GM12878 (cell line): ENCODE measurements around the gene SPATA25. TPM values are rescaled to one million over a fixed set of nuclear protein-coding genes. Genes with fewer than 3 reads are reported as not detected.

Experiments used
- ATAC-seq: fragments of 200-7000 bp; cut with Tn5 transposase; 3 replicates; pipeline ENCODE4 v1.9.1; 2020; ENCODE audit warnings: mild to moderate bottlenecking, moderate library complexity
- BruUV-seq: library from RNA; stranded (reverse); fragments of 400-500 nt; replicated peaks from 2 replicates; lab custom pipeline; 2021; lab: Mats Ljungman, UMichigan
- CTCF ChIA-PET: fragments of 300-600 bp; sonication (Branson Sonifier 250); formaldehyde crosslinking; extraction: SDS; loops from one replicate; lab custom pipeline; 2021; ENCODE audit warnings: inconsistent platforms; lab: Yijun Ruan, JAX
- POLR2A ChIA-PET: fragments of 350-600 bp; formaldehyde crosslinking; extraction: SDS; loops from one replicate; lab custom pipeline; 2021; ENCODE audit warnings: inconsistent platforms; lab: Charles Lee
- RAD21 ChIA-PET: fragments of 300-600 bp; sonication (Branson Sonifier 250); formaldehyde crosslinking; loops from one replicate; lab custom pipeline; 2023; ENCODE audit warnings: antibody characterized with exemption; ENCODE audit not compliant: unreplicated experiment; lab: Charles Lee
- SMC1A ChIA-PET: fragments of 300-600 bp; sonication (Branson Sonifier 250); formaldehyde crosslinking; loops from one replicate; lab custom pipeline; 2023; ENCODE audit not compliant: unreplicated experiment, uncharacterized antibody; lab: Charles Lee
- DNase-seq: peaks from one replicate; pipeline ENCODE4 v3.0.0-alpha.2; 2011; ENCODE audit warnings: low read depth, low spot score
- FAIRE-seq: peaks from 3 replicates; lab custom pipeline; 2011; peaks lifted over from hg19 to GRCh38; lab: Jason Lieb, UNC
- H2AFZ ChIP-seq: 2 replicates; pipeline ENCODE4 v1.6.0; 2011; ENCODE audit warnings: low read depth, low read length, control low read depth; ENCODE audit not compliant: control insufficient read depth
- H3K27ac ChIP-seq: 2 replicates; pipeline ENCODE4 v1.5.1; 2011; ENCODE audit warnings: control low read depth; ENCODE audit not compliant: control insufficient read depth, insufficient read depth
- H3K27me3 ChIP-seq, 2 experiments: replicated peaks in 1 of 2; 2 replicates each; pipeline versions ENCODE4 v1.6.0 to v1.6.1; 2011; ENCODE audit warnings: low read length in 1 of 2; ENCODE audit not compliant: control insufficient read depth in 2 of 2, insufficient read depth in 2 of 2
- H3K36me3 ChIP-seq, 2 experiments: 2 replicates each; pipeline ENCODE4 v1.5.1; 2011; ENCODE audit warnings: low read length in 1 of 2; ENCODE audit not compliant: control insufficient read depth in 2 of 2, insufficient read depth in 2 of 2
- H3K4me1 ChIP-seq: 2 replicates; pipeline ENCODE4 v1.6.1; 2011; ENCODE audit warnings: mild to moderate bottlenecking, low read length, moderate library complexity, mixed read lengths; ENCODE audit not compliant: control insufficient read depth, insufficient read depth
- H3K4me2 ChIP-seq: 2 replicates; pipeline ENCODE4 v1.6.0; 2011; ENCODE audit warnings: control low read depth; ENCODE audit not compliant: control insufficient read depth, insufficient read depth
- H3K4me3 ChIP-seq: fragments of 200-600 bp; sonication (generic); 2 replicates; pipeline ENCODE4 v1.5.1; 2016
- H3K79me2 ChIP-seq: 2 replicates; pipeline ENCODE4 v1.6.0; 2011; ENCODE audit warnings: low read length; ENCODE audit not compliant: control insufficient read depth, insufficient read depth
- H3K9ac ChIP-seq: 2 replicates; pipeline ENCODE4 v1.8.0; 2011; ENCODE audit warnings: low read length, control low read depth, mixed read lengths; ENCODE audit not compliant: control insufficient read depth, insufficient read depth
- H3K9me3 ChIP-seq: replicated peaks from 3 replicates; pipeline ENCODE4 v1.5.1; 2011; ENCODE audit warnings: mild to moderate bottlenecking, low read length; ENCODE audit not compliant: control insufficient read depth, insufficient read depth
- H4K20me1 ChIP-seq: 2 replicates; pipeline ENCODE4 v1.6.0; 2011; ENCODE audit not compliant: control insufficient read depth, insufficient read depth
- BCL11A ChIP-seq: IDR thresholded peaks from 2 replicates; pipeline ENCODE4 v1.6.1; 2011; ENCODE audit warnings: low read depth, low read length
- BRCA1 ChIP-seq: IDR thresholded peaks from 2 replicates; pipeline ENCODE4 v1.6.1; 2011; ENCODE audit warnings: low read depth, low read length, improper control_type of control experiment
- E2F8 ChIP-seq: fragments of 450-650 bp; IDR thresholded peaks from 2 replicates; pipeline ENCODE4 v1.6.1; 2018; ENCODE audit warnings: mild to moderate bottlenecking, low read depth, moderate library complexity; ENCODE audit not compliant: partially characterized antibody
- NR2C1 ChIP-seq: fragments of 450-650 bp; IDR thresholded peaks from 2 replicates; pipeline ENCODE4 v1.6.1; 2017; ENCODE audit warnings: antibody characterized with exemption, mild to moderate bottlenecking, moderate library complexity
- PBX3 ChIP-seq: IDR thresholded peaks from 2 replicates; pipeline ENCODE4 v1.6.1; 2011; ENCODE audit warnings: mild to moderate bottlenecking, low read depth, low read length, moderate library complexity; ENCODE audit not compliant: insufficient replicate concordance
- RELA ChIP-seq: fragments of 450-650 bp; IDR thresholded peaks from 2 replicates; pipeline ENCODE4 v1.8.0; 2014; ENCODE audit warnings: borderline replicate concordance; ENCODE audit not compliant: partially characterized antibody
- RELB ChIP-seq: fragments of 450-650 bp; IDR thresholded peaks from 2 replicates; pipeline ENCODE4 v1.6.1; 2017; ENCODE audit warnings: low read depth, mild to moderate bottlenecking, moderate library complexity
- SMARCA5 ChIP-seq: fragments of 450-650 bp; IDR thresholded peaks from 2 replicates; pipeline ENCODE4 v1.6.1; 2017; ENCODE audit warnings: mild to moderate bottlenecking
- TCF12 ChIP-seq: IDR thresholded peaks from 2 replicates; pipeline ENCODE4 v1.6.1; 2011; ENCODE audit warnings: low read depth, mild to moderate bottlenecking, low read length
- WGBS: methylation state at CpG from one replicate; pipeline ENCODE4 v1.1.6; 2016; ENCODE audit warnings: low lambda C conversion rate; ENCODE audit not compliant: insufficient replicate concordance, insufficient coverage; ENCODE audit errors: missing lambda C conversion rate; 5-methylcytosine and 5-hydroxymethylcytosine counted together
- in situ Hi-C: fragments of 300-500 bp; cut with MboI; formaldehyde crosslinking; loops from 9 replicates; pipeline ENCODE4 v1.14.3; 2018; ENCODE audit warnings: mixed read lengths
- intact Hi-C: fragments of 100-400 bp; cut with micrococcal nuclease; formaldehyde crosslinking; loops from one replicate; pipeline ENCODE4 v1.14.2; 2022; ENCODE audit not compliant: unreplicated experiment
- polyA plus RNA-seq, 11 experiments: library from polyadenylated mRNA; depleted of rRNA in 4 of 11; unstranded in 6 of 11; stranded (reverse) in 5 of 11; fragments of >200 nt; fragmentation: Nextera tagmentation in 4 of 11; fragmentation: Illumina TruSeq in 1 of 11; extraction: Ambion mirVana in 4 of 11; extraction: Trizol in 1 of 11; gene quantifications; 1 replicate in 1 of 11; 2 replicates in 10 of 11; pipeline versions ENCODE4 v1.2.1 to v1.2.3, GENCODE V29; 2011 to 2016; ENCODE audit warnings: inconsistent platforms in 2 of 11, missing spikeins in 2 of 11, low read depth in 1 of 11
- total RNA-seq, 4 experiments: library from RNA; depleted of rRNA in 3 of 4; stranded (reverse); fragments of >200 nt in 3 of 4; fragmentation: Illumina TruSeq in 1 of 4; extraction: Trizol in 1 of 4; gene quantifications; 2 replicates each; pipeline versions ENCODE4 v1.2.1 to v1.2.3, GENCODE V29; 2013 to 2021
- TF ChIP-seq, protein P1 (sequence below): fragments of 450-650 bp; IDR thresholded peaks from 2 replicates; pipeline ENCODE4 v1.6.1; 2017; ENCODE audit warnings: antibody characterized with exemption, mild to moderate bottlenecking, moderate library complexity

The SPATA25 gene
- total and polyA plus RNA-seq, 10 of the 15 experiments (the other 5 are each of a cell fraction or from before 2014, with no cell fraction given), result 0.28 to 2.9 (median 1.3) TPM; not detected in 3

DNA sequence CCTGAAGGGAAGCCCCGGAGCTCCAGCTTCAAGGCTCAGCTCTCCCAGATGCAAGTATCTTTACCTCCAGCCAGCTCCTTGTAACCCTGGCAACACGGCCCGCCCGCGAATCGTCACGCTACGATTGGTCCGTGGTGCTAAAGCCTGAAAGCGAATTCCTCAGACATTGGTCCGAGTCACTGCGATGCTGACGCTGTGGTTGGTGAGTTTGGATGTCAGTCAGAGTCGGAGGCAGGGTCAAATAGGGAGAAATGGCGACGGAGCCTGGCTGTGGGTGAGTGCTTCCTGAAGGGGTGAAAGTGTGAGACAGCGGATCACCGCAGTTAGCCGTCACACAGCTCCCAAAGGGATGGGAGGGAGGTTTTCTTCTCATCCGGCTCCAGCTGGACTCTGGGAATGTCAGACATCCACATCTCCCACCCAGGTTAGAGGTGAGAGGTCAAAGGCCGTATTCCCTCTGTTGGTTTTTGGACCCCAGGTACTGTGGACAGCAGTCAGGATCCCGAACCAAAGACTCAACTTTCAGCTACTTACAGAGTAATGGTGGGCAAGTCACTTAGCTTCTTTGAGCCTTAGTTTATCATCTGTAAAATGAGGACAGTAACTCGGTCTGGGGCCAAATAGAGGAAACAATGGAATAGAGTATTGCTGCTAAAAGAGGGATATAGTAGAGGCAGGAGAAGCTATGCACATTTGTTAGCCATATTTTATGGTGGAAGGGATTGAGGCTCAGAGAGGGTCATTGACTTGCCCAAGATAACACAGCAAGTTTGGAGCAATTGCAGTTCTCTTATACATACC lies 6.2 kb downstream of the SPATA25 start, which contains the start of gene ZSWIM1:
Gene ZSWIM1, plus strand, starts transcription at position 240 of the 801 bp plus-strand sequence. CDS start 1,366 bp downstream, outside the sequence.
- H3K4me3 ChIP-seq, result peak within 1 kb of the TSS; percentile 84
- ATAC-seq (peak; percentile 100), FAIRE-seq (peak; percentile 100), DNase-seq (peak; percentile 99)
- BruUV-seq, result TSS peak; percentile 83
- no peaks in the 10 kb centered on the region for H4K20me1 ChIP-seq
- H3K4me1 ChIP-seq, result peaks cover 12% of the 10 kb centered on the region
- peak within 1 kb of the TSS; percentile 86 for H3K4me2 ChIP-seq
- H3K36me3 ChIP-seq, result peaks cover 7 to 13% of the 10 kb centered on the region in 2 experiments; a peak in 2 of 4 replicates
- POLR2A ChIA-PET, result interaction anchor here (0.6 to 2.3 kb wide), 16 partner anchors 9 to 92 kb away, joined by 3 to 16 read pairs (median 3); partner anchors contain the start of genes ACOT8, CTSA, NEURL2 and PCIF1
- under 1% methylated on average over 23 of the region's 23 CpGs for whole genome bisulfite sequencing
- intact Hi-C loops (no loop called here), in situ Hi-C loops (no loop called here)
- H3K79me2 ChIP-seq, result peaks cover 15% of the 10 kb centered on the region
- CTCF ChIA-PET, result interaction anchor here (0.6 to 3.2 kb wide), 10 partner anchors 9 to 131 kb away, joined by 3 to 38 read pairs (median 4); partner anchors contain the start of genes CTSA and NEURL2
- no peaks in the 10 kb centered on the region for H3K9me3 ChIP-seq
- peak within 1 kb of the TSS; percentile 71 for H2AFZ ChIP-seq
- peak within 1 kb of the TSS; percentile 85 for H3K9ac ChIP-seq
- SMC1A ChIA-PET, result interaction anchor here (0.9 to 2.3 kb wide), 7 partner anchors 9 to 90 kb away, joined by 3 to 10 read pairs (median 5); partner anchors contain the start of genes ACOT8, CTSA, NEURL2 and ZSWIM3
- RAD21 ChIA-PET, result interaction anchor here (0.9 to 2.3 kb wide), 7 partner anchors 9 to 110 kb away, joined by 3 to 25 read pairs (median 6); partner anchors contain the start of genes ACOT8, CTSA, NEURL2 and PCIF1
- H3K27me3 ChIP-seq, result no peaks in the 10 kb centered on the region
- peak within 1 kb of the TSS; percentile 73 for H3K27ac ChIP-seq
- TF ChIP-seq BCL11A, result no peak
- TF ChIP-seq SMARCA5, result peak; percentile 47; the same call in 1 of the 2 replicates
- peak; percentile 99 for TF ChIP-seq PBX3
- TF ChIP-seq, protein P1, sequence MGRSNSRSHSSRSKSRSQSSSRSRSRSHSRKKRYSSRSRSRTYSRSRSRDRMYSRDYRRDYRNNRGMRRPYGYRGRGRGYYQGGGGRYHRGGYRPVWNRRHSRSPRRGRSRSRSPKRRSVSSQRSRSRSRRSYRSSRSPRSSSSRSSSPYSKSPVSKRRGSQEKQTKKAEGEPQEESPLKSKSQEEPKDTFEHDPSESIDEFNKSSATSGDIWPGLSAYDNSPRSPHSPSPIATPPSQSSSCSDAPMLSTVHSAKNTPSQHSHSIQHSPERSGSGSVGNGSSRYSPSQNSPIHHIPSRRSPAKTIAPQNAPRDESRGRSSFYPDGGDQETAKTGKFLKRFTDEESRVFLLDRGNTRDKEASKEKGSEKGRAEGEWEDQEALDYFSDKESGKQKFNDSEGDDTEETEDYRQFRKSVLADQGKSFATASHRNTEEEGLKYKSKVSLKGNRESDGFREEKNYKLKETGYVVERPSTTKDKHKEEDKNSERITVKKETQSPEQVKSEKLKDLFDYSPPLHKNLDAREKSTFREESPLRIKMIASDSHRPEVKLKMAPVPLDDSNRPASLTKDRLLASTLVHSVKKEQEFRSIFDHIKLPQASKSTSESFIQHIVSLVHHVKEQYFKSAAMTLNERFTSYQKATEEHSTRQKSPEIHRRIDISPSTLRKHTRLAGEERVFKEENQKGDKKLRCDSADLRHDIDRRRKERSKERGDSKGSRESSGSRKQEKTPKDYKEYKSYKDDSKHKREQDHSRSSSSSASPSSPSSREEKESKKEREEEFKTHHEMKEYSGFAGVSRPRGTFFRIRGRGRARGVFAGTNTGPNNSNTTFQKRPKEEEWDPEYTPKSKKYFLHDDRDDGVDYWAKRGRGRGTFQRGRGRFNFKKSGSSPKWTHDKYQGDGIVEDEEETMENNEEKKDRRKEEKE, result no peak
- no peak for TF ChIP-seq TCF12
- no peak for TF ChIP-seq BRCA1
- peak; percentile 67 for TF ChIP-seq RELB
- no peak for TF ChIP-seq RELA
- no peak for TF ChIP-seq E2F8
- TF ChIP-seq NR2C1, result peak; percentile 97
